ENCODE results near the gene KCNN4. TPM values are rescaled to one million over a fixed set of nuclear protein-coding genes. Genes with fewer than 3 reads are reported as not detected.

The KCNN4 gene
- total RNA-seq, 2 experiments from 2014 or later: 28.8 to 31.9 TPM

GRCh38 chr19:43798026-43798545 lies 17.3 kb upstream of the KCNN4 start:
- Mint-ChIP-seq H3K27me3 (ENCODE audit: low read depth) (peaks cover 15% of the 10 kb centered on the region), H3K4me3 (peak overlapping the region; percentile 73), H3K4me1 (ENCODE audit: low read depth) (peaks cover 19% of the 10 kb centered on the region), H3K9me3 (ENCODE audit: insufficient read depth) (no peaks in the 10 kb centered on the region), H3K27ac (peak overlapping the region; percentile 51), H3K36me3 (ENCODE audit: low read depth) (peaks cover 4% of the 10 kb centered on the region)
- POLR2A ChIA-PET: no interaction called here
- CTCF ChIA-PET: no interaction called here
- no peak for DNase-seq
- ATAC-seq: peak; percentile 16

- peak overlapping the region; percentile 73 for H3K4me3 Mint-ChIP-seq
- ChIA-PET CTCF (interaction anchor here (0.6 to 1.1 kb wide), 3 partner anchors 10 to 389 kb away, joined by 3 to 5 read pairs (median 3); no protein-coding TSS in a partner anchor), POLR2A (no interaction called here)
- peaks cover 13% of the 10 kb centered on the region for H3K27me3 Mint-ChIP-seq (ENCODE audit: low read depth)
- DNase-seq (no peak), ATAC-seq (no peak)
- peaks cover 4% of the 10 kb centered on the region for H3K36me3 Mint-ChIP-seq (ENCODE audit: low read depth)
- peaks cover 19% of the 10 kb centered on the region for H3K4me1 Mint-ChIP-seq (ENCODE audit: low read depth)
- no peak overlapping the region for H3K27ac Mint-ChIP-seq
- no peaks in the 10 kb centered on the region for H3K9me3 Mint-ChIP-seq (ENCODE audit: insufficient read depth)
These were observed 16.8 kb upstream of the KCNN4 start for GRCh38 chr19:43797556-43797955.

- ChIA-PET POLR2A (no interaction called here), CTCF (interaction anchor here (0.6 to 1.6 kb wide), 5 partner anchors 10 to 388 kb away, joined by 3 to 8 read pairs (median 3); no protein-coding TSS in a partner anchor)
- ATAC-seq: no peak
- H3K4me1 Mint-ChIP-seq (ENCODE audit: low read depth): peaks cover 19% of the 10 kb centered on the region
- peak overlapping the region; percentile 26 for H3K4me3 Mint-ChIP-seq
- peaks cover 4% of the 10 kb centered on the region for H3K36me3 Mint-ChIP-seq (ENCODE audit: low read depth)
- H3K27ac Mint-ChIP-seq: no peak overlapping the region
- H3K27me3 Mint-ChIP-seq (ENCODE audit: low read depth): peaks cover 13% of the 10 kb centered on the region
- no peaks in the 10 kb centered on the region for H3K9me3 Mint-ChIP-seq (ENCODE audit: insufficient read depth)
- DNase-seq: no peak
These were observed 16.3 kb upstream of the KCNN4 start for GRCh38 chr19:43797118-43797517.

- ChIA-PET CTCF (interaction anchor here (0.7 to 1.6 kb wide), 3 partner anchors 13 to 122 kb away, joined by 3 to 6 read pairs (median 4); no protein-coding TSS in a partner anchor), POLR2A (interaction anchor here (0.7 to 1.6 kb wide), 2 partner anchors 11 to 676 kb away, joined by 3 to 5 read pairs; partner anchors contain the start of gene KCNN4)
- no peaks in the 10 kb centered on the region for H3K9me3 Mint-ChIP-seq (ENCODE audit: insufficient read depth)
- H3K4me1 Mint-ChIP-seq (ENCODE audit: low read depth): no peaks in the 10 kb centered on the region
- ATAC-seq: no peak
- DNase-seq: no peak
- H3K4me3 Mint-ChIP-seq: no peak overlapping the region
- peaks cover 12% of the 10 kb centered on the region for H3K27me3 Mint-ChIP-seq (ENCODE audit: low read depth)
- no peak overlapping the region for H3K27ac Mint-ChIP-seq
- H3K36me3 Mint-ChIP-seq (ENCODE audit: low read depth): no peaks in the 10 kb centered on the region
These were observed 9.8 kb upstream of the KCNN4 start for GRCh38 chr19:43790587-43790986.

GRCh38 chr19:43789029-43789428 lies 8.3 kb upstream of the KCNN4 start:
- DNase-seq (peak; percentile 49), ATAC-seq (no peak)
- H3K4me1 Mint-ChIP-seq (ENCODE audit: low read depth): peaks cover 13% of the 10 kb centered on the region
- H3K36me3 Mint-ChIP-seq (ENCODE audit: low read depth): no peaks in the 10 kb centered on the region
- CTCF ChIA-PET: interaction anchor here (1.6 to 3.2 kb wide), 2 partner anchors 11 to 44 kb away, joined by 4 to 17 read pairs; no protein-coding TSS in a partner anchor
- no peak overlapping the region for H3K4me3 Mint-ChIP-seq
- POLR2A ChIA-PET: interaction anchor here (1.6 kb wide), 1 partner anchor 9 kb away, joined by 5 read pairs; the partner anchor contains the start of gene KCNN4
- H3K9me3 Mint-ChIP-seq (ENCODE audit: insufficient read depth): no peaks in the 10 kb centered on the region
- no peak overlapping the region for H3K27ac Mint-ChIP-seq
- H3K27me3 Mint-ChIP-seq (ENCODE audit: low read depth): peaks cover 9% of the 10 kb centered on the region

GRCh38 chr19:43786665-43787064 lies 5.9 kb upstream of the KCNN4 start:
- Mint-ChIP-seq H3K27me3 (ENCODE audit: low read depth) (peaks cover 5% of the 10 kb centered on the region), H3K4me1 (ENCODE audit: low read depth) (peaks cover 35% of the 10 kb centered on the region), H3K4me3 (no peak overlapping the region), H3K36me3 (ENCODE audit: low read depth) (no peaks in the 10 kb centered on the region), H3K27ac (no peak overlapping the region), H3K9me3 (ENCODE audit: insufficient read depth) (no peaks in the 10 kb centered on the region)
- POLR2A ChIA-PET: interaction anchor here (1.4 kb wide), 2 partner anchors 8 to 41 kb away, joined by 3 to 4 read pairs; no protein-coding TSS in a partner anchor
- ATAC-seq: no peak
- no peak for DNase-seq
- CTCF ChIA-PET: interaction anchor here (1.0 to 3.2 kb wide), 3 partner anchors 20 to 118 kb away, joined by 3 to 17 read pairs (median 4); no protein-coding TSS in a partner anchor

GRCh38 chr19:43784981-43785808 lies 4.4 kb upstream of the KCNN4 start:
- H3K4me3 Mint-ChIP-seq: peak overlapping the region; percentile 16
- no peaks in the 10 kb centered on the region for H3K27me3 Mint-ChIP-seq (ENCODE audit: low read depth)
- H3K4me1 Mint-ChIP-seq (ENCODE audit: low read depth): peaks cover 43% of the 10 kb centered on the region
- ChIA-PET POLR2A (interaction anchor here (1.3 to 1.4 kb wide), 2 partner anchors 31 to 40 kb away, joined by 4 to 8 read pairs; partner anchors contain the start of gene SMG9), CTCF (interaction anchor here (0.8 to 2.1 kb wide), 10 partner anchors 9 to 117 kb away, joined by 3 to 34 read pairs (median 5); no protein-coding TSS in a partner anchor)
- no peaks in the 10 kb centered on the region for H3K9me3 Mint-ChIP-seq (ENCODE audit: insufficient read depth)
- DNase-seq: peak; percentile 75
- ATAC-seq: peak; percentile 55
- H3K27ac Mint-ChIP-seq: peak overlapping the region; percentile 89
- H3K36me3 Mint-ChIP-seq (ENCODE audit: low read depth): no peaks in the 10 kb centered on the region

- H3K4me1 Mint-ChIP-seq (ENCODE audit: low read depth): peaks cover 47% of the 10 kb centered on the region
- H3K36me3 Mint-ChIP-seq (ENCODE audit: low read depth): no peaks in the 10 kb centered on the region
- POLR2A ChIA-PET: interaction anchor here (1.3 to 1.4 kb wide), 2 partner anchors 30 to 39 kb away, joined by 4 to 8 read pairs; partner anchors contain the start of gene SMG9
- peak overlapping the region; percentile 54 for H3K4me3 Mint-ChIP-seq
- CTCF ChIA-PET: interaction anchor here (0.8 to 2.1 kb wide), 12 partner anchors 9 to 116 kb away, joined by 3 to 34 read pairs (median 4); no protein-coding TSS in a partner anchor
- no peaks in the 10 kb centered on the region for H3K9me3 Mint-ChIP-seq (ENCODE audit: insufficient read depth)
- DNase-seq (peak; percentile 65), ATAC-seq (no peak)
- no peaks in the 10 kb centered on the region for H3K27me3 Mint-ChIP-seq (ENCODE audit: low read depth)
- peak overlapping the region; percentile 89 for H3K27ac Mint-ChIP-seq
These were observed 3.6 kb upstream of the KCNN4 start for GRCh38 chr19:43784241-43784980.

- H3K4me3 Mint-ChIP-seq: peak overlapping the region; percentile 54
These were observed 2.9 kb upstream of the KCNN4 start for GRCh38 chr19:43783636-43784035.

GRCh38 chr19:43782689-43783231 lies 2.0 kb upstream of the KCNN4 start:
- no peaks in the 10 kb centered on the region for H3K9me3 Mint-ChIP-seq (ENCODE audit: insufficient read depth)
- H3K36me3 Mint-ChIP-seq (ENCODE audit: low read depth): peaks cover 6% of the 10 kb centered on the region
- DNase-seq (peak; percentile 37), ATAC-seq (no peak)
- peak overlapping the region; percentile 80 for H3K27ac Mint-ChIP-seq
- peaks cover 64% of the 10 kb centered on the region for H3K4me1 Mint-ChIP-seq (ENCODE audit: low read depth)
- POLR2A ChIA-PET: no interaction called here
- H3K4me3 Mint-ChIP-seq: peak overlapping the region; percentile 44
- no peaks in the 10 kb centered on the region for H3K27me3 Mint-ChIP-seq (ENCODE audit: low read depth)
- CTCF ChIA-PET: no interaction called here

More at GRCh38 chr19:43783636-43784035, 2.9 kb upstream of the KCNN4 start:
- Mint-ChIP-seq H3K9me3 (ENCODE audit: insufficient read depth) (no peaks in the 10 kb centered on the region), H3K27ac (peak overlapping the region; percentile 89), H3K27me3 (ENCODE audit: low read depth) (no peaks in the 10 kb centered on the region), H3K36me3 (ENCODE audit: low read depth) (peaks cover 3% of the 10 kb centered on the region), H3K4me1 (ENCODE audit: low read depth) (peaks cover 55% of the 10 kb centered on the region)
- ChIA-PET CTCF (interaction anchor here (0.9 to 2.1 kb wide), 2 partner anchors 17 to 115 kb away, joined by 3 to 11 read pairs; no protein-coding TSS in a partner anchor), POLR2A (no interaction called here)
- no peak for DNase-seq
- ATAC-seq: no peak

GRCh38 chr19:43782311-43782660 lies 1.5 kb upstream of the KCNN4 start:
- POLR2A ChIA-PET: interaction anchor here (1.5 to 5.9 kb wide), 2 partner anchors 28 to 31 kb away, joined by 4 to 52 read pairs; partner anchors contain the start of gene SMG9
- H3K9me3 Mint-ChIP-seq (ENCODE audit: insufficient read depth): no peaks in the 10 kb centered on the region
- CTCF ChIA-PET: no interaction called here
- peak overlapping the region; percentile 44 for H3K4me3 Mint-ChIP-seq
- peaks cover 6% of the 10 kb centered on the region for H3K36me3 Mint-ChIP-seq (ENCODE audit: low read depth)
- H3K27ac Mint-ChIP-seq: peak overlapping the region; percentile 80
- H3K4me1 Mint-ChIP-seq (ENCODE audit: low read depth): peaks cover 68% of the 10 kb centered on the region
- ATAC-seq (no peak), DNase-seq (no peak)
- H3K27me3 Mint-ChIP-seq (ENCODE audit: low read depth): no peaks in the 10 kb centered on the region
